Thoracic aorta (tissue), 2 donors: ENCODE measurements around the gene DIPK2B. TPM values are rescaled to one million over a fixed set of nuclear protein-coding genes. Genes with fewer than 3 reads are reported as not detected.

Experiments
- ATAC-seq: fragments of 150-250 bp; one replicate; pipeline ENCODE4 v1.8.0; 2017; ENCODE audit warnings: low read depth; ENCODE audit not compliant: insufficient number of reproducible peaks, low FRiP score
- DNase-seq: peaks from one replicate; pipeline ENCODE4 v3.0.0-alpha.2; 2020; ENCODE audit warnings: low spot score
- H3K27ac ChIP-seq, 2 donors: fragments of 200-600 bp; sonication (generic); 1 replicate in 1 of 2; 2 replicates in 1 of 2; pipeline ENCODE4 v1.5.1; 2016; ENCODE audit warnings: mild to moderate bottlenecking in 2 of 2, moderate library complexity in 2 of 2
- H3K27me3 ChIP-seq: fragments of 200-600 bp; sonication (generic); replicated peaks from 2 replicates; pipeline ENCODE4 v1.6.0; 2016; ENCODE audit warnings: mild to moderate bottlenecking; ENCODE audit not compliant: insufficient read depth
- H3K36me3 ChIP-seq: fragments of 200-600 bp; sonication (generic); one replicate; pipeline ENCODE4 v1.5.1; 2016
- H3K4me1 ChIP-seq, 2 donors: fragments of 200-600 bp; sonication (generic); 1 replicate in 1 of 2; 2 replicates in 1 of 2; pipeline versions ENCODE4 v1.5.1 to v1.6.0; 2016; ENCODE audit warnings: low read depth in 2 of 2, mild to moderate bottlenecking in 1 of 2; ENCODE audit not compliant: control insufficient read depth in 1 of 2
- H3K4me3 ChIP-seq: fragments of 200-600 bp; sonication (generic); 2 replicates; pipeline ENCODE4 v1.5.1; 2016; ENCODE audit warnings: mild to moderate bottlenecking
- H3K9me3 ChIP-seq: fragments of 200-600 bp; sonication (generic); 2 replicates; pipeline ENCODE4 v1.5.1; 2016
- total RNA-seq, 2 donors: library from RNA; depleted of rRNA; stranded (reverse); fragments of >200 nt; gene quantifications; one replicate each; pipeline versions ENCODE4 v1.1.0 to v1.2.3, GENCODE V29; 2016
- TF ChIP-seq, protein P1 (sequence below): fragments of 200-600 bp; sonication (generic); IDR thresholded peaks from one replicate; pipeline ENCODE4 v1.5.1; 2019; ENCODE audit warnings: antibody characterized with exemption

DIPK2B gene
- total RNA-seq, 2 donors from 2014 or later, result 11.6 to 14.0 TPM

DNA sequence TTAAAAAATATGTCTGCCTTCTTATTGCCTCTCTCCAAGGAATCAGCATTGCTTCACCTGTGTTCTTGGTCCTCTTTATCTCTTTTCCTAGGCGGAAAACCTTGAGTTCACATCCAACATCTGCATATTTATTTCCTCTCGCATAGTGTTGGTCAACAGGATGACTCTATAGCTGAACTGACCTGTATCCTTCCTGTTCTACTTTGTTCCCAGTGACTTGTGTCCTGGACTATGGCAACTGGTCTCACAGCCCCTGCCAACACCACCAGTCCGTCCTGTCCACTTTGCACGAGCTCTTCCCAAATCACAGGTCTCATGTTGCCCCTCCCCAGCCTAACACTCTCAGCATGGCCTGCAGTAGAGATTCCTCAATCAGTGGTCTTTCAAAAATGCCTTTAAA, 2.0 kb downstream of the DIPK2B start:
- TF ChIP-seq, protein P1, sequence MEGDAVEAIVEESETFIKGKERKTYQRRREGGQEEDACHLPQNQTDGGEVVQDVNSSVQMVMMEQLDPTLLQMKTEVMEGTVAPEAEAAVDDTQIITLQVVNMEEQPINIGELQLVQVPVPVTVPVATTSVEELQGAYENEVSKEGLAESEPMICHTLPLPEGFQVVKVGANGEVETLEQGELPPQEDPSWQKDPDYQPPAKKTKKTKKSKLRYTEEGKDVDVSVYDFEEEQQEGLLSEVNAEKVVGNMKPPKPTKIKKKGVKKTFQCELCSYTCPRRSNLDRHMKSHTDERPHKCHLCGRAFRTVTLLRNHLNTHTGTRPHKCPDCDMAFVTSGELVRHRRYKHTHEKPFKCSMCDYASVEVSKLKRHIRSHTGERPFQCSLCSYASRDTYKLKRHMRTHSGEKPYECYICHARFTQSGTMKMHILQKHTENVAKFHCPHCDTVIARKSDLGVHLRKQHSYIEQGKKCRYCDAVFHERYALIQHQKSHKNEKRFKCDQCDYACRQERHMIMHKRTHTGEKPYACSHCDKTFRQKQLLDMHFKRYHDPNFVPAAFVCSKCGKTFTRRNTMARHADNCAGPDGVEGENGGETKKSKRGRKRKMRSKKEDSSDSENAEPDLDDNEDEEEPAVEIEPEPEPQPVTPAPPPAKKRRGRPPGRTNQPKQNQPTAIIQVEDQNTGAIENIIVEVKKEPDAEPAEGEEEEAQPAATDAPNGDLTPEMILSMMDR, result no peak
- no peaks in the 10 kb centered on the region for H3K9me3 ChIP-seq
- peaks cover 0 to 16% of the 10 kb centered on the region in 2 donors for H3K4me1 ChIP-seq
- no peak overlapping the region for H3K27ac ChIP-seq
- ATAC-seq (no peak), DNase-seq (no peak)
- no peaks in the 10 kb centered on the region for H3K27me3 ChIP-seq
- H3K4me3 ChIP-seq, result no peak overlapping the region
- no peaks in the 10 kb centered on the region for H3K36me3 ChIP-seq

GRCh38 chrX:45198301-45198700, 2.4 kb downstream of the DIPK2B start:
- H3K4me3 ChIP-seq, result no peak overlapping the region
- H3K27ac ChIP-seq, result no peak overlapping the region
- ATAC-seq (no peak), DNase-seq (no peak)
- no peaks in the 10 kb centered on the region for H3K36me3 ChIP-seq
- TF ChIP-seq, protein P1, result no peak
- no peaks in the 10 kb centered on the region for H3K9me3 ChIP-seq
- H3K27me3 ChIP-seq, result no peaks in the 10 kb centered on the region
- H3K4me1 ChIP-seq, result peaks cover 0 to 16% of the 10 kb centered on the region in 2 donors

GRCh38 chrX:45196701-45197100, 4.0 kb downstream of the DIPK2B start:
- Histone ChIP-seq H3K9me3 (no peaks in the 10 kb centered on the region), H3K4me1 (peaks cover 0 to 11% of the 10 kb centered on the region in 2 donors), H3K27me3 (no peaks in the 10 kb centered on the region), H3K4me3 (no peak overlapping the region), H3K36me3 (no peaks in the 10 kb centered on the region), H3K27ac (no peak overlapping the region)
- ATAC-seq (no peak), DNase-seq (no peak)
- TF ChIP-seq, protein P1, result no peak

GRCh38 chrX:45191820-45192409, 8.8 kb downstream of the DIPK2B start:
- no peak for DNase-seq

DNA sequence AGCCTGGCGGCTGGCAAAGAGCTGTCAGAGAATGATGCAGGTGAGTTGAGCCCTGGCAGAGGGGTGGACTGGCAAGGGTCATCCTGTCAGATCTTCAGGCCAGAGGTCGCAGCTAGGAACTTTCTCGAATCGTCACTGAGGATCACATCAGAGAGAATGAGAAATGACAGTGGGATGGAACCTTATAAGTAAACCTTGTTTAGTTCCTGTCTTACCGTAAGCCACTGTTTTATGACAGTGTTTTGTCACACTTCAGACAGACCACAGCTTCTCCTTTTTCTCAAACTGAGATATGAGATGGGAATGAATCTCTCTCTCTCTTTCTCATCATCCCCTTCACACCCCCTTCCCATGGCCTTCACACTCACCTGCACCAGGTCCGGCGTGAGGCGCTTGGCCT, 9.3 kb downstream of the DIPK2B start:
- no peaks in the 10 kb centered on the region for H3K36me3 ChIP-seq
- ATAC-seq (no peak), DNase-seq (no peak)
- H3K4me3 ChIP-seq, result no peak overlapping the region
- H3K27ac ChIP-seq, result no peak overlapping the region
- no peaks in the 10 kb centered on the region for H3K27me3 ChIP-seq
- TF ChIP-seq, protein P1, result no peak
- H3K4me1 ChIP-seq, result no peaks in the 10 kb centered on the region
- H3K9me3 ChIP-seq, result no peaks in the 10 kb centered on the region

More at GRCh38 chrX:45191820-45192409, 8.8 kb downstream of the DIPK2B start:
- no peak overlapping the region for H3K27ac ChIP-seq
- TF ChIP-seq, protein P1, result no peak
- H3K4me3 ChIP-seq, result no peak overlapping the region
- H3K36me3 ChIP-seq, result no peaks in the 10 kb centered on the region
- H3K4me1 ChIP-seq, result no peaks in the 10 kb centered on the region
- H3K9me3 ChIP-seq, result no peaks in the 10 kb centered on the region
- H3K27me3 ChIP-seq, result no peaks in the 10 kb centered on the region
- no peak for ATAC-seq
